IMR-90 (cell line): Measurements from ENCODE around the gene STRA6. TPM values are rescaled to one million over a fixed set of nuclear protein-coding genes. Genes with fewer than 3 reads are reported as not detected.
"Not testable (repeated sequence)": the region's sequence is repeated elsewhere in the genome, so short reads cannot be mapped to it uniquely, and the experiment has no call there.

Source experiments
- ATAC-seq: fragments of 200-7000 bp; cut with Tn5 transposase; 2 replicates; pipeline ENCODE4 v1.9.1; 2020; ENCODE audit warnings: low read depth, mild to moderate bottlenecking, moderate library complexity
- BruUV-seq: library from RNA; stranded (reverse); fragments of 400-500 nt; replicated peaks from 2 replicates; lab custom pipeline; 2021; lab: Mats Ljungman, UMichigan
- CTCF ChIA-PET: fragments of 300-600 bp; formaldehyde crosslinking; extraction: SDS; loops from one replicate; lab custom pipeline; 2021; ENCODE audit warnings: antibody characterized with exemption; lab: Yijun Ruan, JAX
- POLR2A ChIA-PET: fragments of 300-600 bp; sonication (Branson Sonifier 250); formaldehyde crosslinking; loops from one replicate; lab custom pipeline; 2022; ENCODE audit warnings: antibody characterized with exemption; ENCODE audit not compliant: unreplicated experiment; lab: Charles Lee
- DNase-seq: peaks from one replicate; pipeline ENCODE4 v3.0.0; 2013
- H2AFZ ChIP-seq: replicated peaks from 2 replicates; pipeline ENCODE3; 2013; ENCODE audit warnings: low read length, mild to moderate bottlenecking; ENCODE audit not compliant: poor library complexity
- H2AK5ac ChIP-seq: 2 replicates; pipeline ENCODE4 v1.6.1; 2013; ENCODE audit warnings: low read depth, low read length, inconsistent platforms
- H2AK9ac ChIP-seq: replicated peaks from 2 replicates; pipeline ENCODE3; 2013; ENCODE audit warnings: mild to moderate bottlenecking, low read depth, low read length, moderate library complexity; ENCODE audit not compliant: poor library complexity
- H2BK120ac ChIP-seq: 2 replicates; pipeline ENCODE4 v1.6.1; 2013; ENCODE audit warnings: low read depth, low read length, inconsistent platforms
- H2BK15ac ChIP-seq: 3 replicates; pipeline ENCODE4 v1.6.1; 2013; ENCODE audit warnings: low read depth, low read length, inconsistent platforms
- H2BK20ac ChIP-seq: 2 replicates; pipeline ENCODE4 v1.6.1; 2013; ENCODE audit warnings: low read depth, mild to moderate bottlenecking, inconsistent platforms, low read length, moderate library complexity
- H2BK5ac ChIP-seq: 2 replicates; pipeline ENCODE4 v1.6.1; 2013; ENCODE audit warnings: mild to moderate bottlenecking, low read depth, low read length, inconsistent platforms; ENCODE audit not compliant: poor library complexity, severe bottlenecking
- H3K14ac ChIP-seq: replicated peaks from 2 replicates; pipeline ENCODE4 v1.6.1; 2013; ENCODE audit warnings: low read depth, low read length, inconsistent platforms
- H3K18ac ChIP-seq: 2 replicates; pipeline ENCODE4 v1.6.1; 2013; ENCODE audit warnings: low read depth, low read length, control low read depth
- H3K23ac ChIP-seq: 2 replicates; pipeline ENCODE4 v1.6.1; 2013; ENCODE audit warnings: low read depth, low read length, inconsistent platforms
- H3K27ac ChIP-seq: 2 replicates; pipeline ENCODE4 v1.5.1; 2013; ENCODE audit warnings: mild to moderate bottlenecking, control low read depth, low read length; ENCODE audit not compliant: insufficient read depth
- H3K27me3 ChIP-seq: 2 replicates; pipeline ENCODE4 v1.6.1; 2013; ENCODE audit warnings: low read length; ENCODE audit not compliant: control insufficient read depth, insufficient read depth
- H3K36me3 ChIP-seq: 2 replicates; pipeline ENCODE4 v1.6.1; 2013; ENCODE audit warnings: low read length, mixed read lengths; ENCODE audit not compliant: control insufficient read depth, insufficient read depth
- H3K4ac ChIP-seq: 2 replicates; pipeline ENCODE4 v1.6.1; 2013; ENCODE audit warnings: low read depth, low read length, inconsistent platforms
- H3K4me1 ChIP-seq: 2 replicates; pipeline ENCODE4 v1.6.1; 2013; ENCODE audit warnings: low read length, mixed read lengths; ENCODE audit not compliant: control insufficient read depth, insufficient read depth
- H3K4me2 ChIP-seq: 2 replicates; pipeline ENCODE4 v1.6.1; 2013; ENCODE audit warnings: low read depth, mild to moderate bottlenecking, control low read depth, low read length, moderate library complexity
- H3K4me3 ChIP-seq: 2 replicates; pipeline ENCODE4 v1.5.1; 2013; ENCODE audit warnings: low read depth, mild to moderate bottlenecking, control low read depth, low read length, moderate library complexity; ENCODE audit not compliant: insufficient read depth
- H3K56ac ChIP-seq: 2 replicates; pipeline ENCODE4 v1.6.1; 2013; ENCODE audit warnings: low read length, inconsistent platforms; ENCODE audit not compliant: insufficient read depth; ENCODE audit errors: extremely low read depth
- H3K79me1 ChIP-seq, 2 experiments: 2 replicates each; pipeline ENCODE4 v1.6.1; 2013; ENCODE audit warnings: low read length in 2 of 2, inconsistent platforms in 1 of 2, low read depth in 1 of 2
- H3K9ac ChIP-seq: 2 replicates; pipeline ENCODE4 v1.6.1; 2013; ENCODE audit warnings: low read depth, low read length, control low read depth
- H3K9me1 ChIP-seq: 2 replicates; pipeline ENCODE4 v1.6.1; 2013; ENCODE audit warnings: low read length, inconsistent platforms; ENCODE audit not compliant: insufficient read depth
- H3K9me3 ChIP-seq: 2 replicates; pipeline ENCODE4 v1.6.1; 2013; ENCODE audit warnings: low read length; ENCODE audit not compliant: control insufficient read depth, insufficient read depth
- H4K20me1 ChIP-seq: 2 replicates; pipeline ENCODE4 v1.6.1; 2013; ENCODE audit warnings: low read length, inconsistent platforms; ENCODE audit not compliant: insufficient read depth
- H4K5ac ChIP-seq: 2 replicates; pipeline ENCODE4 v1.6.1; 2013; ENCODE audit warnings: mild to moderate bottlenecking, low read depth, low read length, control low read depth
- H4K8ac ChIP-seq, 2 experiments: 2 replicates each; pipeline ENCODE4 v1.6.1; 2013; ENCODE audit warnings: low read depth in 2 of 2, low read length in 2 of 2, control low read depth in 1 of 2, inconsistent platforms in 1 of 2
- H4K91ac ChIP-seq: 2 replicates; pipeline ENCODE4 v1.6.1; 2013; ENCODE audit warnings: low read depth, low read length, inconsistent platforms; ENCODE audit not compliant: insufficient read depth
- WGBS, 2 experiments: methylation state at CpG; one replicate each; pipeline versions ENCODE4 v1.1.5 to v1.1.7; 2013; ENCODE audit warnings: missing lambda C conversion rate in 2 of 2; ENCODE audit not compliant: insufficient read length in 1 of 2; ENCODE audit errors: extremely low coverage in 2 of 2; 5-methylcytosine and 5-hydroxymethylcytosine counted together
- dilution Hi-C: fragments of 300-500 bp; cut with HindIII; formaldehyde crosslinking; loops from one replicate; pipeline ENCODE4 v1.14.3; 2018; ENCODE audit warnings: low sequenced_read_pairs; ENCODE audit not compliant: unreplicated experiment
- in situ Hi-C: fragments of 300-500 bp; cut with MboI; formaldehyde crosslinking; loops from 3 replicates; pipeline ENCODE4 v1.14.3; 2019; ENCODE audit warnings: low sequenced_read_pairs, inconsistent platforms, mixed read lengths
- intact Hi-C: fragments of 100-400 bp; cut with micrococcal nuclease; formaldehyde crosslinking; loops from 2 replicates; pipeline ENCODE4 v1.10.0; 2022
- polyA plus RNA-seq, 3 experiments: library from polyadenylated mRNA; depleted of rRNA; stranded (reverse); fragments of >200 nt; gene quantifications; 2 replicates each; pipeline ENCODE4 v1.2.3, GENCODE V29; 2012; ENCODE audit warnings: low replicate concordance in 1 of 3
- total RNA-seq: library from RNA; depleted of rRNA; stranded (reverse); fragments of >200 nt; gene quantifications from 2 replicates; pipeline ENCODE4 v1.2.3, GENCODE V29; 2012

STRA6 gene
- total and polyA plus RNA-seq, 2 of the 4 experiments (the other 2 are of a cell fraction), result 0.17 TPM; not detected in 1

DNA sequence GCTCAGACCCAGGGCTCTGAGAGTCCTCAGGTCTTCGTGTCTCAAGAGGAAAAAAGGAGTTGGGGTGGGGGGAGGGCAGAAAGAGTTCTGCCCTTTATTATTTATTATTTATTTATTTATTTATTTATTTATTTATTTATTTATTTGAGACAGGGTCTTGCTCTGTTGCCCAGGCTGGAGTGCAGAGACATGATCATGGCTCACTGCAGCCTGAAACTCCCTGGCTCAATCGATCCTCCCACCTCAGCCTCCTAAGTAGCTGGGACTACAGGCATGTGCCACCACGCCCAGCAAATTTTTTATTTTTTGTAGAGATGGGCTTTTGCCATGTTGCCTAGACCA, 40.4 kb downstream of the STRA6 start:
- H2AFZ ChIP-seq, H3K36me3 ChIP-seq, H2BK15ac ChIP-seq, BruUV-seq, intact Hi-C loops, ATAC-seq, H3K18ac ChIP-seq, DNase-seq, in situ Hi-C loops, H2BK5ac ChIP-seq, H2BK20ac ChIP-seq, H3K4me1 ChIP-seq, H2AK5ac ChIP-seq, H3K23ac ChIP-seq, H3K9me3 ChIP-seq, H3K9me1 ChIP-seq, H4K20me1 ChIP-seq, H3K27ac ChIP-seq, H3K14ac ChIP-seq, H3K79me1 ChIP-seq, H3K56ac ChIP-seq, H4K5ac ChIP-seq, H3K4me2 ChIP-seq, H2BK120ac ChIP-seq, H2AK9ac ChIP-seq, H3K4ac ChIP-seq, dilution Hi-C loops, H3K9ac ChIP-seq, H4K91ac ChIP-seq, POLR2A ChIA-PET, H3K4me3 ChIP-seq, H4K8ac ChIP-seq: not testable (repeated sequence)
- WGBS, 2 experiments, result no CpG with 5 or more reads among the region's 3 CpGs
- H3K27me3 ChIP-seq, result peaks cover 37% of the 10 kb centered on the region
- CTCF ChIA-PET, result interaction anchor here (0.6 kb wide), 1 partner anchor 35 kb away, joined by 4 read pairs; no protein-coding TSS in a partner anchor

DNA sequence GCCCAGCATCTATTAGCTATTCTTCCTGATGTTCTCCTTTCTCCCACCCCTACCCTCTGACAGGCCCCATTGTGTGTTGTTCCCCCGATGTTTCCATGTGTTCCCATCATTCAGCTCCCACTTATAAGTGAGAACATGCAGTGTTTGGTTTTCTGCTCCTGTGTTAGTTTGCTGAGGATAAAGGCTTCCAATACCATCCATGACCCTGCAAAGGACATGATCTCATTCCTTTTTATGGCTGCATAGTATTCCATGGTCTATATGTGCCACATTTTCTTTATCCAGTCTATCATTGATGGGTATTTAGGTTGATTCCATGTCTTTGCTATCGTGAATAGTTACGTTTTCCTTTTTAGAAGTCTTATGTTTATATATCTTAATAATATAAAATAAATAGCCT, 42.2 kb downstream of the STRA6 start:
- H3K4ac ChIP-seq, H3K9me1 ChIP-seq, H3K27ac ChIP-seq, BruUV-seq, H3K4me3 ChIP-seq, H3K9me3 ChIP-seq, DNase-seq, H3K4me2 ChIP-seq, H3K4me1 ChIP-seq, H3K79me1 ChIP-seq, in situ Hi-C loops, intact Hi-C loops, H4K8ac ChIP-seq, H3K56ac ChIP-seq, ATAC-seq, H3K36me3 ChIP-seq, H2AK5ac ChIP-seq, H4K91ac ChIP-seq, H2AK9ac ChIP-seq, H2BK20ac ChIP-seq, CTCF ChIA-PET, dilution Hi-C loops, H4K20me1 ChIP-seq, H3K18ac ChIP-seq, H3K14ac ChIP-seq, H3K23ac ChIP-seq, H2BK120ac ChIP-seq, H3K9ac ChIP-seq, POLR2A ChIA-PET, H4K5ac ChIP-seq, H2BK5ac ChIP-seq, H2BK15ac ChIP-seq, H2AFZ ChIP-seq: not testable (repeated sequence)
- no CpG with 5 or more reads among the region's 3 CpGs for WGBS, 2 experiments
- peaks cover 49% of the 10 kb centered on the region for H3K27me3 ChIP-seq
